Measurements from ENCODE around the gene IL31RA.
"Not testable (repeated sequence)": the region's sequence is repeated elsewhere in the genome, so short reads cannot be mapped to it uniquely, and the experiment has no call there.

The IL31RA gene

DNA sequence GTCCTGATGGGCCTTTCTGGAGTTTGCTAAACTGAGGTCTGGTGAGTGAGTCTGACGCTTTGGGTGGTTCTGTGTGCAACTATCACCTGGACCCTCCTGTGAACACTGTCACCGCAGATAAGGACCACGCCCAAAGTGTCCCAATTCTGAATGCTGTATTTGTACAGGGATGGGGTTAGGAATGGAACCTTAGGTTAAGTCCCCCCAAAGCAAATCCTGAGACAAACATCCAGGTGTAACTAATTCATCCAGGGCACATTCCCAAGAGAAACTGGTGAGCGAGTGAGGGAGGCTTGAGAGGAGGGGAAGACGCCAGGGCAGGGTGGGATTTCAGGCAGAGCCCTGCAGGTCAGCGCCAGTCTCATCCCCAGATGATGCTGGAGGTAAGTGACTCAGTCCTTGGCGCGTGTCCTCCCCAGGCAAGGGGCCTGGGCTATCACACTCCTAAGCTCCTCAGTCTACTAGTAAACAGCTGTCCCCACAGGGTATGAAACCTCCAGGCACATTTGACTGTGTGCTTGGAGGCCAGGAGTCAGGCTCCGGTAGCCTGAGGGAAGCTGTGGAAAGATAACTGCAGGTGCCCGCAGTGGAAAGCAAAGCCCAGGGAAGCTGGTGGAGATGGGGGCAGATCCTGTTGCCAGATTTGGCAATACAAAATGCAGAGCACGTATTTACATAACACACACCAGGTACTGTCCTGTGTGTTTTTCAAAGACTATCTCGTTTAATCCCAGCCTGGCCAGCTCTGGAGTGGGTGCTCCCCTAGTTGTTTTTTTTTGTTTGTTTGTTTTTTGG, 76.9 kb downstream of the IL31RA start:
- no peak for DNase-seq

DNA sequence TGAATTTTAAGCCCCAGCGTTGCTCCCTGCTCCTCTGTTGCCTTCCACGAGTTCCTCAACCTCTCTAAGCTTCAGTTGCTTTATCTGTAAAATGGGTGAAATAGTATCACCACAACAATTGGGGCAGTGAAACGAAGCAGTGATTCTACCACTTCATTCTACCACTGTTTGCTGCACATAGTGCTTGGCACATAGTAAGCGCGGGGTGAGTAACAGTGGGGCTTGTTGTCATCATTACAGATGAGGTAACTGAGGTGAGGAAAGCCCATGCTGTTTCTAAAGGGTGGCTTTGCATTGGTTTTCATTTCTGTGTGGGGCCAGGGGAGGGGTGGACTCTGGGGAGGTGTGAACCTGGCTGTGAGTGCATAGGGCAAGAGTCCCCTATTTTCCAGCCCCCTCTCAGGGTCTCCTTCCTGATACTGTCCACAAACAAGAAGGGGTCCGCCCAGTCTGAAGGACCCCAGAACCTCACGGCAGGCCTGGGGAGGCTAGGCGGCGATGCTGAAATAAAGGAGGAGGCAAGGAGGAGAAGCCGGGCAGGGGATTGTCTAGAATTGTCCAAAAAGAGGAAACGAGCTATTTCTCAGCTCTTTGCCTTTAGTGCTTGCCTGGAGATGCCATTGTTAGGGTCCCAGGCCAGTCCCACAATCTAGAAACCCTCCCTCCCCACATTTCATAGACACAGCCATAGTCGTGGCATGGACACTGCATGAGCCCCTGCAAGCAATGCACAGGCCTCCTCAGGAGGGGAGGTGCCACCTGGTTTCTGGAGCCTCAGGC, 78.1 kb downstream of the IL31RA start:
- no peak for DNase-seq

DNA sequence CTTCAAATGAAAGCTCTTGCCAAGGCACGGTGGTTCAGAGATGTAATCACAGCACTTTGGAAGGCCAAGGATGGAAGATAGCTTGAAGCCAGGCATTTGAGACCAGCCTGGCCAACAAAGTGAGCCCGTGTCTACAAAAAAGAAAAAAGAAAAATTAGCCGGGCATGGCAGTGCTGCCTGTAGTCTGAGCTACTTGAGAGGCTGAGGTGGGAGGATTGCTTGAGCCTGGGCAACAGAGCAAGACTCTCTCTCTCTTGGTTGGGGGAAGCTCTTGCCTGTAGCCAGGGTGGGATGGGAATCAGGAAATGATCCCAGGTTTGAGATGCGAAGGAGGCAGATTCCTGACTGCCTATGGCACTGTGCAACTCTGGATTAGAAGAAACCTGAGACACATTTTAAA, 81.5 kb downstream of the IL31RA start:
- no peak for DNase-seq

DNA sequence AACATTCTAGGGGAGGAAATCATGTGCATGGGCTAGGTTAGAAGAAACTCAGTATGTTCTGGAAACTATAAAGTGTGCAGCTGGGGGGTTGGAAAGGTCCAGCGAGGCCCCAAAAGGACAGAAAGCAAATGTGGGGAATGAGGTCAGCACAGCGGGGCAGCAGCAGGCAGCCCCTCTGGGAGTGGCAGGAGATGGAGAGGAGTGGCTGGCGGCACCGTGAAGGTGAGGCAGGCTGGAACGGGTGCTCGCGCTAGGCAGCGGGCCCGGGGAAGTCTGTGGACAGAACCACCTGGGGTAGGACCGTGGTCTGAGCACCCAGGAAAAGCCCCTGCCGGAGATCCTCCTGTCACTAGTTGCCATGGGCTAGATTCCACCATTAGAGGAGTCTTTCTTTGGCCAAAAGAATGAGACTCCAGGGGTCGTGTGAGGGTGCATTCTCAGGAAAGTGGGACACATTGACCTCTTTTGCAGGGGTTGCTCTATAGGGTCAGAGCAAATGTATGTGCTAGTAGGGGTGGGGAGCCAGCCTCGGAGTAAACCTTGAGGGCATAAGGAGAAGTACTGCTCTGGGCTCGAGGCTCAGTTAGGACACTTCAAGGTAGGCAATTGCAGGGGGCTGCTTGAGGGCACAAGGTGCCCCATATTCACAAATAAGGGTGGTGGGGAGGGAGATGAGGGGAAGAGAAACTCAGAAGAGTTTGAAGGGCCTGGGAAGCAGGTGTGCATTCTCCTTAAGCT, 82.4 kb downstream of the IL31RA start:
- no peak for DNase-seq

DNA sequence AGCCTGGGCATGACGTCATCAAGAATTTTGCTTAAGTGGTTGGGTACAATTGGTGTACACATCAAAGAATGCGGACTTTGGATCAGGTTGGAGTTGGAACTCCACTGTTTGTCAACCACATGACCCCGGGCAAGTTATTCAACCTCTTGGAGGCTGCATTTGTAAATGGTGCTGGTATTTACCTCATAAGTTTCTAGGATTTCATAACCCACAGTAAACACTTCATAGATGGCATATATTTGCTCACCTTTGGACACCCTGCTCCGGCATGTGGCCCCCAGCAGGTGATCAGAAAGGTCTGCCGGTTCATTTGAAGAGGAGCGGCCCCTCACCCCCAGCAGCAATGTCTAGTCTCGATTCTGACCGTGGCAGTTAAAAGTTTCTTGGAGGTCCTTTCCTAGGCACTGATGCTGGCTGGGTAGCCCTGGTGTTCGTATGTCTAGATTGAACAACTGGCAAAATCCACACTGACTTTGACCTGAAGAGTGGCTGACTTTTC, 83.0 kb downstream of the IL31RA start:
- DNase-seq: no peak

DNA sequence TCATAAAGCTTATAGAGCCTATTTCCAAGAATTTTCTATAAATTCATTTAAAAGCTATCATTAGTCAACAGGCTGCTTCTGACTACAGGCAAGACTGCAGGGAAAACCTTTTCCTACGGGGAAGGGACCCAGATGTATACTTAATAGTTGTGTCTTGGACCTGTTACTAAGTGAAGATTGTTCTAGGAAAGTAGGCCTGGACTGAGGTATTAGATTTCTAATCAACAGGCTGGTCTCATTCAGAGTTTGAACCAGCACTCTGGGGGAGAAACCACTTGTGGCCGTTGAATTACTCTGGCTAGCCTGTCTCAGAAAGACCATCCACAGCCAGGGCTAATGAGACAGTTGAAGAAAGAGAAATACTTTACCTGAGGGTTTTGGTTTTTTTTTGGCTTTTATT, 83.6 kb downstream of the IL31RA start:
- DNase-seq: no peak

DNA sequence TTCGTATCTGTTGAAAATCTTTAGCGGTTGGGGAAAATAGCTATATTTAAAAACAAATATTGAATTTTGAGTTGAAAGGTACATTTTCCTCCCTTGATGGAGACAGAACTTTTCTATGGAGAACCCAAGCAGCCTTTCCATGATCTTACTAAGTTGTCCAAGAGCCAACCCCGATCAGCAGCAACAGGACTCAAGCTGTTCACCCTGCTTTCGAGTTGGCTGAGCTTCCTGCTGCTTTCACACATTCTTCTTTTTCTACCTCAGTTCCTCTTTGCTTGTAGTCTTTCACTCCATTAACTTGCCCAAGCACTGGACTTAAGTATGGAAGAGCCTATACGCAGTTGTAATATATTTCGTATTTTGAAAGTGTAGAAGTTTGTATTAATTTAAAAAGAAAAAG, 84.2 kb downstream of the IL31RA start:
- no peak for DNase-seq

DNA sequence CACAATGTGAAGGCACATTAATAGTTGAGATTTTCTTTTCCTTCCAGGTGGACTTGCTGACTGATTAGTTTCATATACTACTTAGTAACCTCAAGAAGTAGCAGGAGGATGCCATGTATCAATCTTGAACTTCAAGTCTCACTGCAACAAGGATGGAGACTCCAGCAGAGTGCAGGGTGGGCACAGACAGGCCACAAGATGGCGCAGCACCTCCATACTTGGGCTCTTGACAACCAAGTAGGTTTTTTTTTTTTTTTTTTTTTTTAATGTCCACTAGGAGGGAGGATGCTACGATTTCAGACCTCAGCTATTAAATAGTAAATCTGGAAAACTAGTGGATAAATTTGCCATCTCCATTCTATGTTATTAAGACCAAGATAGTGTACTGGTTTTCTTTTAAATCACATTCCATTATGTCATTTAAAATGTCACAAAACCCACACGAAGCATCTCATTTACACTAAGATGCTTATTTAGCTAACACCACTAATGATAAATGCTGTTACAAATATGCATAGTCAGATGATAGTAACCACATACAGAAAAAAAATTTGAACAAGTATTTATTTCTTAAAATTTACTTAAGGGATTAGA, 85.0 kb downstream of the IL31RA start:
- peak; percentile 19 for DNase-seq

DNA sequence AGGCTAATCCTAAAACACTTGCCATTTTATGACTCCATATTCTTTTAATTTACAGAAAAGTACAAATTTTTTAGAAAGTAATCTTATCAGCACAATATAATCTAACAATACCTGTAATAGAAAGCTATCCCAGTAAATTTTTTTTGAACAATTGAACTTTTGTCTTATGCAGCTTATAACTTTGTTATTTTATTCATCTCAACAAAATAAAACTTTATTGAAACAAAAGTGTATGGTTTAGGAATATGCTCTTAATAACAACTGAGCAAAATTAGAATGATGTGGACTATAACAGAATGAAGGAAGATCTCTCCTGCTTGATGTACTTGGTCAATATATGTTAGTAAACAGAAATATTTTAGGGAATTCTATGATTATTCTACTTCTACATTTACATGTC, 86.4 kb downstream of the IL31RA start:
- DNase-seq: not testable (repeated sequence)

DNA sequence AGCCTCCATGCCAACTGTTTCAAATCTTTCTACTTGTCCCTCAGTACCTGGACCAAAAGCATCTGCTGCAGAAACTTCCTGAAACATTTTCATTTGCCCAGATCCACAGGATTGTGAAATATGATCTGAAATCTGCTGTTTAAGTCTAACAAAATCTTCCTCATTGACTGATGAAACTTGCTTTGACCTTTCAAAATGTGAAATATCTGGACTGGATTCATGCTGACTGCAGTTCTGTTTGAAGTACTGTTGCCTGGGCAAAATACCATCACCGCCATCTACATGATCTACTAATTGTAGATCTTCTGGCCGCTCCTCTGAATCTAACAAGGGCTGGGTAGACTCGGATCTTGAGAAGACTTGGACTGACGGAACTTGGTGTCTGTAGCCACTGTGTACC, 90.0 kb downstream of the IL31RA start:
- DNase-seq: not testable (repeated sequence)

DNA sequence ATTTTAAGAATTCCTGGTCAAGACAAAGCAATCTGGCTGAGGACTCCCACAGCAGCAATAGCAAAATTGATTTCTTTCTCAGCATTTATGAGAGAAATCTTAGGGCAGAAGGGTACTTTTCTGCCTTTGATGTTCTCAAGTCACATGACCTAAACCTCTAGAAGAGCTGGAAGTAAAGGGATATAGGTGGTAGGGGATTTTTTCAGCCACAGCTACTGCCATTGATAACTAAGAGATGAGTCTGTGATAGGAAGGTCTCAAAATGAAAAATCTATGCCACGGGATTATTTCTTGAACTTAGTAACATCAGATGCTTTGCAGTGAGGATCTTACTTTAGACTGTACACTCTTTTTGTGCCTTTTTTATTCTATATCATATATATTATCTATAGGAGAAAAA, 108.1 kb downstream of the IL31RA start:
- DNase-seq: no peak

DNA sequence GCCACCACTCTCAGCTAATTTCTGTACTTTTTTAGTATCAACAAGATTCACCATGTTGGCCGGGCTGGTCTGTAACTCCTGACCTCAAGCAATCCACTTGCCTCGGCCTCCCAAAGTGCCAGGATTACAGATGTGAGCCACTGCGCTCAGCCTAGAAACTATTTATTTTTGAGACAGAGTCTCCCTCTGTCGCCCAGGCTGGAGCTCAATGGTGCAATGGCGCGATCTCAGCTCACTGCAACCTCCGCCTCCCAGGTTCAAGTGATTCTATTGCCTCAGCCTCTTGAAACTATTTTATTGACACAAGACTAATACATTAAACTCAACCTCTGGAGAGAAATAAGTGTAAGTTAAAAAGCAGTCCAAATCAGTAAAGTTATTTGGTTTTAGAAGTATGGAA, 109.6 kb downstream of the IL31RA start:
- DNase-seq: no peak

DNA sequence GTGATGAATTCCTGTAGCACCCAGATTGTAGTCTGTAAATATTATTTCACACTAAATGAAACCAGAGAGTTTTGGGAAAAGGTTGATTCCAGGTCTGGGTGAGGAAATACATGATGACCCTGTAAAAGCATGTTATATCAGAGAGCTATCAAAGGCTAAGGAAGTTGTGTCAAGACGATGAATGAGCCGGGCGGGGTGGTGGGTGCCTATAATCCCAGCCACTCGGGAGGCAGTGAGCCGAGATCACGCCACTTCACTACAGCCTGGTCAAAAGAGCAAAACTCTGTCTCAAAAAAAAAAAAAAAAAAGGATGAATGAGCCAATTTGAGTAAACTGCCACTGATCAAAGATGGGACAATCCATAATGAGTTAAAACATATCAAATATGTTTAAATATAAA, 114.4 kb downstream of the IL31RA start:
- DNase-seq: no peak

DNA sequence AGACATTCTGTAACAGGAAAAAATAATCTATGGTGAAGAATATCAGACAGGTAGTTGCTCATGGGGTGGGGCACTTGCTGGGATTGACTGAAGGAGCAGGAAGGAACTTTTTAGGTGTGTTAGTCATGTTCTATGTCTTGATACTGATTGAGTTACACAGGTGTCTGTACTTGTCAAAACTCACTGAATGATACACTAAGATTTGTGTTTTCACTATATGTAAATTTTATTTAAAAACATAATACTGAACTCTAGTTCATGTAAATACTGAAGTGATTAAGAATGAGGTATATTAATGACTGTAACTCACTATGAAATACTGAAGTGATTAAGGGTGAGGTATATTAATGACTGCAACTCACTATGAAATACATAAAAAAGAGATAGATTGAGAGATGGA, 115.1 kb downstream of the IL31RA start:
- DNase-seq: no peak

DNA sequence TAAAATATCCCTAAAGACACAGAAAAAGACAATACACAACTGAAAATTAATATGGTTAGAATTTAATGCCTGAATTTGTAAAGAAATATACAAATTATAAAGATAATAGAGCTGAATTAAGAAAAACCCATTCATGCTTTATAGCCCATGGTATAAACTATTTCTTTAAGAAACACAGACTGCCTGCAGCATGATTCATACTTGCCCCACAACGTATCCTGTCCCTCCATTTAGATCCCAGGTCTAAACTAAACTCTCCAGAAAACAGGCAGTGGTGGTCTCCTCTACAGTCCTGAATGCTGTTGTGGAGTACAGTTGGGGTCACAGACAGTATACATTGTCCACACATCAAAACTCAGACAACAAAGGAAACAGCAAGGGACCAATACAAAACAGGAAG, 118.8 kb downstream of the IL31RA start:
- DNase-seq: no peak
